ENCODE measurements around the gene CPEB1. TPM values are rescaled to one million over a fixed set of nuclear protein-coding genes. Genes with fewer than 3 reads are reported as not detected.
A peak's percentile ranks its signal among the peaks of the same experiment; 100 is the strongest.

The CPEB1 gene
- total RNA-seq, 1 donor: 3.9 TPM

DNA sequence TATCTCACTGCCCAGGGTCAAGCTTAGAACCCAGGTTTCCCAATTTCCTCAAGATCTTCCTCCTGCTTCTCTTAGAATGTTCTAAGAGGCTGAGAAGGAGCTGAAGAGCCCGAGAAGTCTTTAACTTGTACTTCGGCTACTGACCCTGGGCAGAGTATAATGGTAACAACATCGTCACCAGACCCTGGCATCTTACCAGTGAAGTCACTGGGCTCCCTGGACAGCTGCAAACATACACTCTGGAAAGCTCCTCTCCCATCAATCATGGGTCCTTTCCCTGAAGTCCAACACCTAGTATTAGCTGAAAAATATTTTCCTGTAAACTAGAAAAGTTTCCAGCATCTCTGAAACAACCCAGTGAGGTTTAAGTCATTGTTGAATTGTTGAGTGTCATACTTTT lies 22.7 kb downstream of the CPEB1 start:
- no peak overlapping the region for H3K4me3 ChIP-seq (ENCODE audit: low read depth, low read length)
- TF ChIP-seq, protein P1, sequence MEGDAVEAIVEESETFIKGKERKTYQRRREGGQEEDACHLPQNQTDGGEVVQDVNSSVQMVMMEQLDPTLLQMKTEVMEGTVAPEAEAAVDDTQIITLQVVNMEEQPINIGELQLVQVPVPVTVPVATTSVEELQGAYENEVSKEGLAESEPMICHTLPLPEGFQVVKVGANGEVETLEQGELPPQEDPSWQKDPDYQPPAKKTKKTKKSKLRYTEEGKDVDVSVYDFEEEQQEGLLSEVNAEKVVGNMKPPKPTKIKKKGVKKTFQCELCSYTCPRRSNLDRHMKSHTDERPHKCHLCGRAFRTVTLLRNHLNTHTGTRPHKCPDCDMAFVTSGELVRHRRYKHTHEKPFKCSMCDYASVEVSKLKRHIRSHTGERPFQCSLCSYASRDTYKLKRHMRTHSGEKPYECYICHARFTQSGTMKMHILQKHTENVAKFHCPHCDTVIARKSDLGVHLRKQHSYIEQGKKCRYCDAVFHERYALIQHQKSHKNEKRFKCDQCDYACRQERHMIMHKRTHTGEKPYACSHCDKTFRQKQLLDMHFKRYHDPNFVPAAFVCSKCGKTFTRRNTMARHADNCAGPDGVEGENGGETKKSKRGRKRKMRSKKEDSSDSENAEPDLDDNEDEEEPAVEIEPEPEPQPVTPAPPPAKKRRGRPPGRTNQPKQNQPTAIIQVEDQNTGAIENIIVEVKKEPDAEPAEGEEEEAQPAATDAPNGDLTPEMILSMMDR (IDR thresholded peaks at IDR 0.05; ENCODE audit: insufficient read depth, low read depth, low read length): no peak
- DNase-seq (ENCODE audit: low read depth): no peak

DNA sequence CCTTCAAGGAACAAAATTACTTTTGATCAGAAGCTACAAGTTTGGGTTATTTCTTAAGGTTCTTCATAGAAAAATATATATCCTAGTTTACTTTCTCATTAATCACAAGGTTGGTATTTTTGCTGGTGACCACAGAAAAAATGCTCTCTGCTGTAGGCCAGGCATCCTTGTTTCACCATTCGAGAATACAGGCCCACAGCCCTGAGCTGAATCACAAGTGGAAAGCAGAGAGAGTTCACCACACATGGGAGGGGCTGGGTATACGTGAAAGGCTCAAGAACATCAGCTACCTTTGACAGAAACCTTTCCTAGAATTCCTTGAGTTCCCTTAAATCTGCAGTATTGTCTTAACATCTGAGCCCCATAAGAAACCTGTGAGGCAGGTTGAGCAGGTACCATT lies 23.2 kb downstream of the CPEB1 start:
- no peak overlapping the region for H3K4me3 ChIP-seq (ENCODE audit: low read depth, low read length)
- TF ChIP-seq, protein P1 (IDR thresholded peaks at IDR 0.05; ENCODE audit: insufficient read depth, low read depth, low read length): no peak
- DNase-seq (ENCODE audit: low read depth): no peak

DNA sequence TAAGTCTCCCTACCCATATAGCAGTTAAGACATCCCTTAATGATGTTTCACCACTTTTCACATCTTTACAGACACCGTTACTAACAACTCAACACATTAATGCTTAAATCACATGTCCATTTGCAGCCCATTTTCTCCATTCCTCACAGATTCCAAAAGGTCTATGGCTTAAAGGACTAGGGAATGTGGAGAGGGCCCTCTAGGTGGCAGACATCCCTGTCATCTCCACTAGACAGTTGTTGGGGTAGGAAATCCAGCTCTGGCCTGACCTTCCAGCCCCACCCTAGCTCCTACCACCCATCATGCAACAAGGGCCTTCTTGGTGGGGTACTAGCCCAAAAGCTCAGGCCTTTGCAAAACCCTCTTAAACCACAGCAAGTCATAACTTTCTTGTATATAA lies 25.2 kb downstream of the CPEB1 start:
- H3K4me3 ChIP-seq (ENCODE audit: low read depth, low read length): no peak overlapping the region
- TF ChIP-seq, protein P1 (IDR thresholded peaks at IDR 0.05; ENCODE audit: insufficient read depth, low read depth, low read length): peak; percentile 20
- no peak for DNase-seq (ENCODE audit: low read depth)

DNA sequence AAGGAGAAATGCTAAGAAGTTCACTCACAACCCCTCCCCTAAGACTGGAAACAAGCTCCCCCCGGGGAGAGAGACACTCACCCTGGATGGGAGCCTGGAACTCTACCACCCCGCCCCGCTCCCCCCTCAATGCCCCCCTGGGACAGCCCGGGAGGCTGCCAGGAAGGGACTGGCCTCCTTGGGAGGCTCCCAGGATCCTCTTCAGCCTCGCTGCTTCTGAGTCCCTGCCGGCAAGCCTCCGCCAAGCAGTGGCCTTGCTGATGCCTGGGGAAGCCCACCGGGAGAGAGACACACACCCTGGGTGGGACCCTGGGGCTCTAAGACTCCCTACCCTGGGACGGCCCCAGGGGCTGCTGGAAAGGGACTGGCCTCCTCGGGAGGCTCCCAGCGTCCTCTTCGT lies 33.4 kb downstream of the CPEB1 start:
- no peak overlapping the region for H3K4me3 ChIP-seq (ENCODE audit: low read depth, low read length)
- TF ChIP-seq, protein P1 (IDR thresholded peaks at IDR 0.05; ENCODE audit: insufficient read depth, low read depth, low read length): no peak
- DNase-seq (ENCODE audit: low read depth): no peak

DNA sequence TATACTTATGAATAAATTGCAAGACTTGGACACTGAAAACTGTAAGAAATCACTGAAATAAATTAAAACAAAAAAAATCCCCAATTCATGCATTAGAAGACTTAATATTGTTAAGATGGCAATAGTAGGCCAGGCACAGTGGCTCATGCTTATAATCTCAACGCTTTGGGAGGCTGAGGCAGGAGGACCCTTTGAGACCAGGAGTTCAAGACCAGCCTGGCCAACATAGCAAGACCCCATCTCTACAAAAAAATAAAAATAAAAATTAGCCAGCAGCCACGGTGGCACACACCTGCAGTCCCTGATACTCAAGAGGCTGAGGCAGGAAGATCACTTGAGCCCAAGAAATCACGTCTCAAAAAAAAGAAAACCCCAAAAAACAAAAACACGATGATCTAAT lies 35.8 kb downstream of the CPEB1 start:
- no peak overlapping the region for H3K4me3 ChIP-seq (ENCODE audit: low read depth, low read length)
- DNase-seq (ENCODE audit: low read depth): no peak
- TF ChIP-seq, protein P1 (IDR thresholded peaks at IDR 0.05; ENCODE audit: insufficient read depth, low read depth, low read length): no peak

DNA sequence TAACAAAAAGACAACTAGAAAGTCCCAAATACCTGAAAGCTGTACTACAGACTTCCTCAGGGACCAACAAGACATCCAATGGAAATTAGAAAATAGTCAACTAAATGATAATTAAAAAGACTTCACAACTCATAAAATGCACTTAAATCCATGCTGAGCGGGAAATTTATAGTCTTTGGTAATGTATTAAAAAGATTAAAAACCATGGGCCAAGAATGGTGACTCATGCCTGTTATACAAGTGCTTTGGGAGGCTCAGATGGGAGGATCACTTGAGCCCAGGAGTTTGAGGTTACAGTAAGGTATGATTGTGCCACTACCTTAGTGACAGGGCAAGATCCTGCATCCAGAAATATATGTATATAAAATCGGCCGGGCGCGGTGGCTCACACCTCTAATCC lies 45.0 kb downstream of the CPEB1 start:
- H3K4me3 ChIP-seq (ENCODE audit: low read depth, low read length): no peak overlapping the region
- TF ChIP-seq, protein P1 (IDR thresholded peaks at IDR 0.05; ENCODE audit: insufficient read depth, low read depth, low read length): no peak
- DNase-seq (ENCODE audit: low read depth): no peak

DNA sequence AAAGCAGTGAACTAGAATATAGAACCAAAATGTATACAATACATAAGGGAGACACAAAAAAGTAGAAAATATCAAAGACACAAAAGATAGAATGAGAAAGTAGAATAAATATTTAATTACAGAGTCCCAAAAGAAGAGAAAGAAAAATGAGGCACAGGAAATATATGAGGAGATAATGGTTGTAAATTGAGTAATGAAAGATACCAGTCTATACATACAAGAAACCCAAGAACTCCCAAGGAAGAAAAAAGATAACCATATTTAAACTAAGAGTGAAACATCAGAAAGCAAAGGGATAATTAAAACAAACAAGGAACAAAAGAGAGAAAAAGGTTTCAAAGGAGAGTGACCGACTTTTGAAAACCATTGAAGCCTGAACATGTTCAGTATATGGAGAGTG lies 47.3 kb downstream of the CPEB1 start:
- no peak overlapping the region for H3K4me3 ChIP-seq (ENCODE audit: low read depth, low read length)
- TF ChIP-seq, protein P1 (IDR thresholded peaks at IDR 0.05; ENCODE audit: insufficient read depth, low read depth, low read length): no peak
- no peak for DNase-seq (ENCODE audit: low read depth)
